SKM-1 treated with dmso at 0.1 percent for 144 hours (cell line): ENCODE results near the gene TNS1.
"Not testable (repeated sequence)": the region's sequence is repeated elsewhere in the genome, so short reads cannot be mapped to it uniquely, and the experiment has no call there.

Experiments used
- DNase-seq: peaks from one replicate; lab custom pipeline; 2025; ENCODE audit not compliant: unreplicated experiment; lab: John Stamatoyannopoulos, UW

The TNS1 gene

GRCh38 chr2:218030409-218031195, 27.8 kb upstream of the TNS1 start:
- no peak for DNase-seq

DNA sequence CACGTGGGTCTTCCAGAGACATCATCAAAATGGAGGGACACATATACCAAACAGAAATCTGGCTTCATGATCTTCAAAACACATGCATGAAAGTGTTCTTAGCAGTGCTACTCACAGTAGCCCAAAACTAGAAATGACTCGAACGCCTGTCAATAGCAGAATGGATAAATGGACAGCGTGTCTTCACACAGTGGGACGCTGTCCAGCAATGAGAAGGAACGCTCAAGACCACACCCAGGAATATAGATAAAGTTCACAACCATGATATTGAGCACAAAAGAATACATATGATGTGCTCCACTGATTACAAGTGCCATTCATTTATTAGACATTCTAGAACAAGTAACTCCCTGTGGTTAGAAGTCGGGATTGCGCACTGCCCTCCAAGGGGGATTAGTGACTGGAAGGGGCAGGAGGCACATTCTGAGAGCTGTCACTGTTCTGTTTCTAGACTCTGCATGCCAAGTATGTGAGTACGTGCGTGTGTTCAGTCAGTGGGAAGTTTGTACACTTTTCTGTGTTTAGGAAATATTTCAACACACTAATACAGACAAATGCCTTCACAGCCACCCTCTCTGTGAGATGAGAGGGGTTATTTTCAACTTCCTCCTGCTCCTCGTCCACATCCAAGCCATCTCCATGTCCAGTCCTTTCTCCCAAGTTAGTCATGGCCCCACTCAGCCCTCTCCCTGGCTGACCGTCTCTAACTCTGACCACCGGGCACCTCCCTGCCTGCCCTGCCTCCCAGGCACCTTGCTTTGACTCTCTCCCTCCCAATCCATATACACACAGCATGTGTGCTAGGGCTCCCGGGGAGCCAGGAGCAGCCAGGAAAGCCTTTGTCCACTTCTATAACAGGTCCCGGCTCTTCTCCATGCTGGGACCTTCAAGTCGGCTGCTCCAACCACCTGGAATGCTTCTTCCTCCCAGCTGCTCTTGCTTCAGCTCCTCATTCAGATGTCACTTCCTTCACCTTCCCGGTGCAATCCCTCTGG, 26.9 kb upstream of the TNS1 start:
- no peak for DNase-seq

DNA sequence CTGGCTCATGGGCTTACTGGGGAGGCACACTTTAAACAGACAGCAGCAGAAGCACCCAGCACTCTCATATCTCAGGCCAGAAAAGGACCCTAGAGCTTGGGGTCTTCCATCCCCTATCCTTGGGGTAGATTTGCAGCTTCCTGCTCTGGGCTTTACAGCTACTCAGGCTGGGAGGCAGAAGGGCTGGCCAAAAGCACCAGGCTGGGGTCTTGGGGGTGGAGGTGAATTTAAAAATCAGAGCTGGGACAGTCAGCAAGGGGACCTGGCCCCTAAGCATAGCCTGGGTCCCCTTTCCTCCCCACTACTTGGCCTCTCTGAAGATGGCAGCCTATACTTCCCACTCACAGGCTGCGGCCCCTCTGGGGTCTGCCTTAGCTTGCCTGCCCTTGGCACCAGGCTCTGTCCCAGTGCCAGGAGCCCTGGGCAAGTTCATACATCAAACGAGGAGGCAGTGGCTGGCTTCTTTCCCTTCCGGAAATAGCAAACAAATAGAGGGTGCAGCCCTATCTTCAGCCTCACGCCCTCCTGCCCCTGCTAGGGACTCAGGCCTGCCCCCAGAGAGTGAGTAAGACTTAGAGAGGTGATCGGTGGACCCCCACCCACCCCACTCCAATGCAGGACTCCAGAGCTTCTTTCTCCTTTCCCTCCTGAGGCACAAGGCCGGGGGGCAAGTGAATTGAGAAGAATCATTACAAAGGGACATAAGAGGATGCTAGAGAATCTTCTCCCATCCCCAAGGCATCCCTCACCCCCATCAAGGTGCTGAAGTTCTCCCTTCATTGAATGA, 26.0 kb upstream of the TNS1 start:
- DNase-seq, result no peak

DNA sequence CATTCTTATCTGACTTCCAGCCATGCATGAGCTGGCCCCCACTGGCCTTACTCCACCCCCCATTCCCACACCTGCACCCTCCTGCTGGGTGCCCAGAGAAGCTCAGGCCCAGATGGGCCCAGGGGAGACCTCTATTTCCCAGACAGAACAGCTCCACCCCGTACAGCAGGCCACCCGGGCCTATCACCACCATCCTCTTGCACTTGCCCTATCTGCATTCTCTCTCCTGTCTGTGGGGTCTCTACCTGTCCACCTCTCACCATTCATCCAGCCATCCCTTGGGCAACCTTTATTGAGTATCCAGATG, 25.3 kb upstream of the TNS1 start:
- no peak for DNase-seq

DNA sequence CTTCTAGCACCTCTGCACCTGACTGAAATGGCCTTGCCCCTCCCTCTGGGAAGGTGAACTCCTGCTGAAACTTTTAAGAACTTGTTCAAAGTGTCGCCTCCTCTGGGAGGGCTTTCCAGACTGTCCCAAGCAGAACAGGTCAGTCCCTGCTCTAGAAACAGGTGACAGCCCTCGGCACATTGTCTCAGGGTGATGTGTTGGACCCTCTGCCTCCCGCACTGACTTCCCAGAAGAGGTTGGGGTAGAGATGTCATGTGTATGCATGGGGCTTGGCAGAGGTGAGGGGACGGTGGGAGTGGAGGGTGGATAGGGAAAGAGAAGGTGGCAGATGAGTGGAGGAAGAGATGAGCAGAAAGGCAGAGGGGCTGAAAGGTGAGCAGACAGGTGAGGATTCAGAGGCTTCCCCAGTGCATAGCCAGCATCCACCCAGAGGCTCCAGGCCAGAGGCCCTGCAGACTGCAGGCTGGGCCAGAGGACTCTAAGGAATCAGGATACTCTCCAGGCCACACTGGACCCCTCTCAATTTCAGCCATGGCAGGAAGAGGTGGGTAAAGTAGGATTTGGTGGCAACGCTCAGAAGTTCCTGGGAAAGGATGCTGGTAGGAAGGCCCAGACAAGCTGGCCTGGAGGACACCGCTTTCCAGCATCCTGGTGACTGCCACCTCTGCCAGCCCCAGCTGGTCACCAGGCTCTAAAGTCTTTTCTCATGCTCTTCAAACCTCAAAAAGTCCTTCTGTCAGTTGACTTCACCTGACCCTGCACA, 24.8 kb upstream of the TNS1 start:
- DNase-seq, result no peak

DNA sequence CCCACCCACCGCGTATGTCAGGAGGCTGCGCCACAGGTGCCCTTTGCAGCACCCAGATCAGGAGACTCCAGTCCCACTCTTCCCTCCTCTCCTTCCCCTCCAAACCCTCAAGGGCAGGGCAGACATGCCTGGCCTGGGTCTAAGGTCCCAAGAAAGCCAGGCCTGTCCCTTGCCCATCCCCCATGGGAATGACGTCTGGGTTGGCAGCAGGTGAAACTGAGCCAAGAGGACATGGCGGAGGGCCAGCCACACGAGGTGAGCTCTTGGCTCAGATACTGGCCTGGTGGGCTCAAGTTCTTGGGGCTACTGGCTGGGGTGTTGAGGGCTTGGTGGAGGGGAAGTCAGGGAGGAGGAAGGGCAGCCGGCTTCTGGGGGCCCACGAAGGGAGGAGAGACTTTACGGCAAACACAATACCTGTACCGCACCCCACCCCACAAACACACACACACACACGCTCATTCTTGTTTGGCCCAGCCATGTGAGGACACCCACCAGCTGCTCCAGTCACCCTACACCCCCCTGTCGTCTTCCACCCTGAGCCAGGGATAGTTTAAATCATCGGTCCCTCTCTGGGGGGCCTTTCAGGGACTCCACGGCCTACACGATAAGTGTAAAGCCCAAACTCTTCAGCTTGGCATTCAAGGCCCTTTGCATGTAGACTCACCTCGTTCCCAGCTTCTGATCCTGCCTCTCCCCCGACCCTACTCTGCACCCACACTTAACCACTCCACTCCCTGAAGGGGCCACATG, 24.1 kb upstream of the TNS1 start:
- no peak for DNase-seq

- DNase-seq, result no peak
Measured at GRCh38 chr2:218026244-218026643, 23.4 kb upstream of the TNS1 start.

DNA sequence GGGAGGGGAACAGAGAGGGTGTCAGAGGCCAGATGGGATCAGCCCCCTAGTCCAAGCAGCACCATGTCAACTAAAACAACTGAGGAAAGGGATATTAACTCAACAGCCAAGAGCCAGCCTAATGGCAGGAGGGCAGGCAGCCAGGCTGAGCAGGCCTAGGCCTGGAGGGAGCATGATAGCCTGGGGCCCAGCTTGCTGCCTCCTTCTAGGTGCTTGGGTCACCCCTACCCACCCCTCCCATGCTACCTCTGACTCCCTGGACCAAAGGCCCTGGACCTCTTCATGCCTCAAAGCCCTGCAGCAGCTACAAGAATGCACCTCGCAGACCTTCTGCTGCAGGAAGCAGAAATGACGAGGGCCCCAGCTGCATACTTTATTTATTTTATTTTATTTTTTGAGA, 22.1 kb upstream of the TNS1 start:
- no peak for DNase-seq

DNA sequence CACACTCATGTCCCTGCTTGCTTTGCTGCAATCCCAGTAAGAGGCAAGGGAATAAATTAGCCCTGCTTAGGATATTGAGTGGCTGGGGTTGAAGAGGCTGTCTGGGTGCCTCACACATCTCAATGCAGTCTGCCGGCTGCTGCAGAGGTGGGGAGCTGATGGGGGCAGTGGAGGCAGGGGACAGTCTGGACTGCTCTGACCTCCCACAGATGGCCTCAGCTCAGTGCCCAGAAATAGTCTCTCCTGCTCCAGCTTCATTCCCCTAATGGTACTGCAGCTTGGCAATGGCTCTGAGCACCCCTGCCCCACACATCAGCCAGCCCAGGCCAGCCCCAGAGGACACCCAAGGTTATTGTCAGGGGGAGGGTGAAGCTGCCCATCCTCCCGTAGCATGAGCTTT, 21.5 kb upstream of the TNS1 start:
- DNase-seq, result no peak

GRCh38 chr2:218023636-218024035, 20.8 kb upstream of the TNS1 start:
- no peak for DNase-seq

DNA sequence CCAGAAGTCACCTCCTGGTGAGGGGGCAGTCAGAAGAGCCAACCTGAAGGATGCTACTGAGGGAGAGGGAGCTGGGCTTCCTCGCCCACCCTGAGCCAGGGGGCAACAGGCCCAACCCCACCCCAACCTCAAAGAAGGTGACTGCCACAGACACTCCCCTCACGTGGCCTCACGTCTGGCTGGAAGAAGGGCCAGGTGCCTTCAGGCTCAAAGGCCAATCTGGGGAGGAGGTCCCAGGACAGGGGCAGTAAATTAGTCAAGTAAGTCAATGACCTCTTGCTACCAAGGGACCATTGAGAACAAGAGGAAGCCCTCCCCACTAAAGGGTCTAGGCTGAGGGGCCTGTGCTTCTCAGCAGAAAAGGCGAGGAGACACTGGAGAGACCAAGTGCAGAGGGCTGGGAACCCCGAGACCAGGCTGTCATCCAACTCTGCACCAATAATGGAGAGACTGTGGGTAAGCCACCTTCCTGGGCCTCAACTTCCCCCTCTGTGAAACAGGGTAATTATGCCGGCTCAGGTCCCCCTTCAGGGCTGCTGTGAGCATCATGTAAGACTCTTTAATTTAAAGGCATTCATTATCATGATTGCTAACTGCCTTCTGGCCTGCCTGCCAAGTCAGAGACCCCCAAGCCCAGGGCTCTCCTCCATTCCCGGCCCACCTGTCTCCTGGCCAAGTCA, 20.2 kb upstream of the TNS1 start:
- no peak for DNase-seq

DNA sequence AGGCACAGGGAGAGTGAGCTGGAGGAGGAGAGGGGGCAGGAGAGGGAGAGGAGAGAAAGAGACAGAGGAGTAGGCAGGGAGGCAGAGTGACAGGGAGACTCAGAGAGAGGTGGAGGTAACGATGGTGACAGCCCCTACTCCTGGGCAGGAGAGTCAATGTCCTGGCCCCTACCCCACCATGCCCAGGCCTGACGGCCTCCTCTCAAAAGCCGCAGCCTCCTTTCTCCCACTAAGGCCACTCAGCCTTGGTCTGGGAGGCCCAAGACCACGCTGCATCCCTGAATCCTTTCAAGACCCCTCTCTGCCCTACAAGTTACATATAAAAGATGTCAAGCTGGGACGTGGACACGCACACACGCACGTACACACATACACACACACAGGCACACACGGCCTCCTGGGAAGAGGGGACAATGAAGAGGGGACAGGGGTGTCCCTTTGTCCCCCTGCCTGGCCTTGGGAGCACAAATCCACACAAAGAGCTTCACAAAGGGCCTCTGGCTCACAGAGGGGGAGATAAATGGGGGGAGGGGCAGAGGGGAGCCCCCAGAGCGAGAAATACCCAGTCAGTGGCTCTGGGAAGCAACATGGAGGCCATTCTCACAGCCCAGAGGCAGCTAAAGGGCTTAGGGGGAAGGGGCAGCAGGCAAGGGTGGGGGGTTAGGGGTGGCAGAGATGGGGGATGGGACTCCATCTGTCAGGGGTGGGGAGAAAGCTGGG, 19.5 kb upstream of the TNS1 start:
- no peak for DNase-seq

DNA sequence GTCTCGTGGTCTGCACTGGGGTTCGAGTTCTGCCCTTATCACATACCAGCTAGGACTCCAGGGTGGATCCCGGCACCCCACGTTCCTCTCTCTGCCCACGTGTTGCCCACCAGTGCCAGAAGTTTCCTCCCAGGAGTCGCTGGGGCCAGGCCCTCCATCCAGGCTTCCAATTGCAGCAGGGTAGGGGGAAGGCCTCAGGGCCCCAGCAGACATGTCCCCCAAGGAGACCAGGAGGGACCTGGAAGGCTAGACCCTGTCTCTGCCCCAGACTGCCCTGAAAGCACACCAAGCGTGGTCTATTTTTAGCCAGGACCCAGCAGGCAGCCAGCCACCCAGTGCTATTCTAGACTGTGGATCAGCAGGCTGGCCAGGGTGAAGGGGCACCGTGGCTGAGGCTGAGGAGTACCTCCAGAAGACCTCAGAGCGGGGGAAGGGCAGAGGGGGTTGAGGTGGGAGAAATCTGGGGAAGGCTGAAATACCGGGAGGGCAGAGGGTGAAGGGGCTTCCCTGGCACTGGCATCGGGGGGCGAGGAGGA, 18.8 kb upstream of the TNS1 start:
- DNase-seq, result no peak

GRCh38 chr2:218020966-218021535, 18.3 kb upstream of the TNS1 start:
- DNase-seq, result no peak

DNA sequence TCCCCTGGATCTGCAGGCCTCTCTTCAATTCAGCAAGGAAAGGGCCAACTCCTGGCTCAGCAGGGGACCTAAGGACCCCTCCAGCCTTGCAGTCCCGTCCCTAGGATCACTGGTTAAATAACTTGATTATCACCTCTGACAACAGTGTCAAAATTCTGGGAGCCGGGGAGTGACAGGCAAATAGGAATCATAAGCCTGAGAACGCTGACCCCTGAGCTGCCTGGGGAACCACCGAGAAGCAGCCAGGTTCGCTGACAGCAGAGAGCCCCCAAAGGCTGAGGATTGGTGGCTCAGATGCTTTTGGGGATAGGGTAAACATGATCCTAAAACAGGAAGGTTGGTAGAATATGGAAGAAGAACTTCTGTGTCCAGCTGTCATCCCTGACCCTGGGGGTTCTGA, 17.5 kb upstream of the TNS1 start:
- DNase-seq, result no peak

- DNase-seq, result peak; percentile 91
Measured at GRCh38 chr2:218019411-218020060, 16.7 kb upstream of the TNS1 start.

DNA sequence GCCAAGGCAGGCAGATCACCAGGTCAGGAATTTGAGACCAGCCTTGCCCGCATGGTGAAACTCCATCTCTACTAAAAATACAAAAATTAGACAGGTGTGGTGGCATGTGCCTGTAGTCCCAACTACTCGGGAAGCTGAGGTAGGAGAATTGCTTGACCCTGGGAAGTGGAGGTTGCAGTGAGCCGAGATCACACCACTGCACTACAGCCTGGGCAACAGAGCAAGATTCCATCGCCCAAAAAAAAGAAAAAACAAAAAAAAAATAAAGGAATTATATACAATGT, 16.0 kb upstream of the TNS1 start:
- DNase-seq, result not testable (repeated sequence)
